A673 (cell line): ENCODE data around the gene SATB2. TPM values are rescaled to one million over a fixed set of nuclear protein-coding genes. Genes with fewer than 3 reads are reported as not detected.

ENCODE experiments used
- BruUV-seq: library from RNA; stranded (reverse); fragments of 400-500 nt; replicated peaks from 2 replicates; lab custom pipeline; 2021; lab: Mats Ljungman, UMichigan
- CTCF ChIA-PET: fragments of 300-600 bp; sonication (Branson Sonifier 250); formaldehyde crosslinking; loops from one replicate; lab custom pipeline; 2022; ENCODE audit warnings: antibody characterized with exemption; lab: Charles Lee
- POLR2A ChIA-PET: fragments of 300-600 bp; sonication (Branson Sonifier 250); formaldehyde crosslinking; loops from one replicate; lab custom pipeline; 2022; ENCODE audit warnings: antibody characterized with exemption; ENCODE audit not compliant: low non-redundant PET; lab: Charles Lee
- DNase-seq: peaks from one replicate; pipeline ENCODE4 v3.0.0-alpha.2; 2015; ENCODE audit warnings: low spot score
- H3K27ac ChIP-seq: fragments of 200-600 bp; sonication (generic); 2 replicates; pipeline ENCODE4 v1.5.1; 2016; ENCODE audit warnings: mixed run types, low read depth, mild to moderate bottlenecking, mixed read lengths, antibody characterized with exemption, low read length; ENCODE audit not compliant: poor library complexity, severe bottlenecking
- H3K27me3 ChIP-seq: fragments of 200-600 bp; sonication (generic); replicated peaks from 2 replicates; pipeline ENCODE4 v1.6.1; 2017; ENCODE audit warnings: mixed run types, low read depth, mild to moderate bottlenecking, mixed read lengths, antibody characterized with exemption, low read length; ENCODE audit not compliant: insufficient read depth, poor library complexity
- H3K36me3 ChIP-seq: fragments of 200-600 bp; sonication (generic); 2 replicates; pipeline ENCODE4 v1.6.1; 2016; ENCODE audit warnings: mixed run types, mild to moderate bottlenecking, mixed read lengths, antibody characterized with exemption, low read length; ENCODE audit not compliant: insufficient read depth, poor library complexity, severe bottlenecking
- H3K4me1 ChIP-seq: fragments of 200-600 bp; sonication (generic); 2 replicates; pipeline ENCODE4 v1.6.1; 2017; ENCODE audit warnings: mixed run types, mild to moderate bottlenecking, mixed read lengths, antibody characterized with exemption, low read length; ENCODE audit not compliant: insufficient read depth, poor library complexity, severe bottlenecking
- H3K4me3 ChIP-seq: fragments of 200-600 bp; sonication (generic); 2 replicates; pipeline ENCODE4 v1.5.1; 2016; ENCODE audit warnings: low read depth, mixed run types, mild to moderate bottlenecking, mixed read lengths, low read length; ENCODE audit not compliant: poor library complexity, severe bottlenecking
- H3K9me3 ChIP-seq: fragments of 200-600 bp; sonication (generic); 2 replicates; pipeline ENCODE4 v1.6.1; 2016; ENCODE audit warnings: mixed run types, low read depth, mild to moderate bottlenecking, mixed read lengths, antibody characterized with exemption, low read length; ENCODE audit not compliant: poor library complexity, severe bottlenecking
- EZH2 ChIP-seq: fragments of 200-600 bp; sonication (generic); IDR thresholded peaks from 2 replicates; pipeline ENCODE4 v1.6.1; 2017; ENCODE audit warnings: borderline replicate concordance, low read depth, mild to moderate bottlenecking, mixed read lengths, antibody characterized with exemption, low read length; ENCODE audit not compliant: poor library complexity, severe bottlenecking
- intact Hi-C: fragments of 100-400 bp; cut with micrococcal nuclease; formaldehyde crosslinking; loops from one replicate; pipeline ENCODE4 v1.10.0; 2022; ENCODE audit not compliant: unreplicated experiment
- total RNA-seq: library from RNA; stranded (reverse); gene quantifications from 2 replicates; pipeline ENCODE4 v1.2.3, GENCODE V29; 2021
- TF ChIP-seq, protein P1 (sequence below): fragments of 300-800, 200-600 bp; sonication (generic); conservative IDR thresholded peaks from 2 replicates; pipeline ENCODE4 v1.5.1; 2017; ENCODE audit warnings: low read depth, mild to moderate bottlenecking, antibody characterized with exemption, low read length, moderate library complexity, mixed read lengths

SATB2 gene
- total RNA-seq, 1 experiment from 2014 or later = 23.2 TPM

- Histone ChIP-seq H3K27me3 (no peaks in the 10 kb centered on the region), H3K9me3 (no peaks in the 10 kb centered on the region), H3K4me1 (no peaks in the 10 kb centered on the region), H3K4me3 (no peak overlapping the region), H3K36me3 (no peaks in the 10 kb centered on the region), H3K27ac (no peak overlapping the region)
- no TSS peak for BruUV-seq
- CTCF ChIA-PET = no interaction called here
- peak; percentile 30 for DNase-seq
- intact Hi-C loops = loop anchor here (10.0 kb wide), 1 partner anchor 1195 kb away; no protein-coding TSS in a partner anchor
- TF ChIP-seq, protein P1, sequence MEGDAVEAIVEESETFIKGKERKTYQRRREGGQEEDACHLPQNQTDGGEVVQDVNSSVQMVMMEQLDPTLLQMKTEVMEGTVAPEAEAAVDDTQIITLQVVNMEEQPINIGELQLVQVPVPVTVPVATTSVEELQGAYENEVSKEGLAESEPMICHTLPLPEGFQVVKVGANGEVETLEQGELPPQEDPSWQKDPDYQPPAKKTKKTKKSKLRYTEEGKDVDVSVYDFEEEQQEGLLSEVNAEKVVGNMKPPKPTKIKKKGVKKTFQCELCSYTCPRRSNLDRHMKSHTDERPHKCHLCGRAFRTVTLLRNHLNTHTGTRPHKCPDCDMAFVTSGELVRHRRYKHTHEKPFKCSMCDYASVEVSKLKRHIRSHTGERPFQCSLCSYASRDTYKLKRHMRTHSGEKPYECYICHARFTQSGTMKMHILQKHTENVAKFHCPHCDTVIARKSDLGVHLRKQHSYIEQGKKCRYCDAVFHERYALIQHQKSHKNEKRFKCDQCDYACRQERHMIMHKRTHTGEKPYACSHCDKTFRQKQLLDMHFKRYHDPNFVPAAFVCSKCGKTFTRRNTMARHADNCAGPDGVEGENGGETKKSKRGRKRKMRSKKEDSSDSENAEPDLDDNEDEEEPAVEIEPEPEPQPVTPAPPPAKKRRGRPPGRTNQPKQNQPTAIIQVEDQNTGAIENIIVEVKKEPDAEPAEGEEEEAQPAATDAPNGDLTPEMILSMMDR = no peak
- no peak for TF ChIP-seq EZH2
- POLR2A ChIA-PET = no interaction called here
Observed at GRCh38 chr2:199440118-199440517, 17.6 kb downstream of the SATB2 start.

GRCh38 chr2:199439542-199439941 is 18.2 kb downstream of the SATB2 start:
- Histone ChIP-seq H3K4me1 (no peaks in the 10 kb centered on the region), H3K27ac (no peak overlapping the region), H3K27me3 (no peaks in the 10 kb centered on the region), H3K36me3 (no peaks in the 10 kb centered on the region), H3K4me3 (no peak overlapping the region), H3K9me3 (no peaks in the 10 kb centered on the region)
- ChIA-PET CTCF (no interaction called here), POLR2A (no interaction called here)
- DNase-seq = no peak
- intact Hi-C loops = no loop called here
- no peak for TF ChIP-seq EZH2
- TF ChIP-seq, protein P1 = no peak
- no TSS peak for BruUV-seq

- no peak for DNase-seq
- ChIA-PET POLR2A (no interaction called here), CTCF (no interaction called here)
- intact Hi-C loops = no loop called here
- no peak for TF ChIP-seq EZH2
- TF ChIP-seq, protein P1 = no peak
- Histone ChIP-seq H3K36me3 (no peaks in the 10 kb centered on the region), H3K27ac (no peak overlapping the region), H3K4me3 (no peak overlapping the region), H3K9me3 (no peaks in the 10 kb centered on the region), H3K4me1 (no peaks in the 10 kb centered on the region), H3K27me3 (no peaks in the 10 kb centered on the region)
- BruUV-seq = no TSS peak
Observed at GRCh38 chr2:199439066-199439465, 18.7 kb downstream of the SATB2 start.
